ENCODE results near the gene BACH2.

DNA sequence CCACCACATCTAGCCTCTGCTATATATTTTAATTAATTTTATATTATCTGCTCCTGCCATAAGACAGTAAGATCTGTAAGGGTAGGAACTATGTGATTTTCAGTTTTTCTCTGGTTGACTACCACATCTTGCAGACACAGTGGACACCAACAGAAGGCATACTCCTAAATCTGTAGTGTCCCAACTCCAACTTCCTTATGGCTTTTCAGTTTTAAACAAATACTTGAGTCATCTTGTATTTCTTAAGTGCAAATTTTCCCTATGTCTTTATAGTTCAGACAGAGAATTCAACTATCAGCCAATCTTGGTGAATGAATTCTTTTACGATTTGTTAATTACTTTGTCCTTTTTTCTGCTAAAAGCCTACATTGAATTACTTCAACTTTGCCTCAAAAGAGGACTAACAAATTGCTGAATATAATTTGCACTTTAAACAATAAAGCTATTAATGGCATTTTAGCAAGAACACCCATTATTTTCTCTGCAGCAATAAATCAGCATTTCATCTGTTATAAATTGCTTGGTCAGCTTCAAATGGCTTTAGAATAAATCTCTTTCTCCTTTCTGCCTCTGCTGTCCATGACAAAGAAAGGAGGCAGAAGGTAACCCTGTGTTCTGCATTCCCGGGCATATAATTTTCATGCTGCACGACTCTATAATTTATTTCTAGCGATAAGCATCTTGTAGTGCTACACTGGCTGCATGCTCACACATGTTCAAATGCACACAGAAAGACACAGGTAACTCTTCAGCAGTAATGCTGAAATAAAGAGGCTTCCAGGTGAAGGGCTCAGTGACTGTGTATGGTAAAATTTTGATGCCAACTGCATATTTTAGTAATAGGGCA, 144.8 kb downstream of the BACH2 start:
- no peak for TF ChIP-seq EP300 (IDR thresholded peaks at IDR 0.05)
- no peak for TF ChIP-seq POLR2A (IDR thresholded peaks at IDR 0.05; ENCODE audit: low read depth)
